RWPE1 (cell line): ENCODE results near the gene HSD17B12.
A peak's percentile ranks its signal among the peaks of the same experiment; 100 is the strongest.
"Not testable (repeated sequence)": the region's sequence is repeated elsewhere in the genome, so short reads cannot be mapped to it uniquely, and the experiment has no call there.

ENCODE experiments used
- CTCF ChIA-PET: fragments of 350-600 bp; sonication (Branson Sonifier 250); formaldehyde crosslinking; extraction: SDS; loops from one replicate; lab custom pipeline; 2021; lab: Yijun Ruan, JAX
- POLR2A ChIA-PET: fragments of 400-600 bp; formaldehyde crosslinking; extraction: SDS; loops from one replicate; lab custom pipeline; 2020; ENCODE audit warnings: antibody characterized with exemption; ENCODE audit not compliant: low non-redundant PET; lab: Yijun Ruan, JAX
- DNase-seq: peaks from one replicate; pipeline ENCODE4 v3.0.0; 2012; ENCODE audit warnings: low spot score
- H3K27ac ChIP-seq: fragments of 450-650 bp; 2 replicates; pipeline ENCODE4 v1.5.1; 2017
- TF ChIP-seq, protein P1 (sequence below): fragments of 450-650 bp; conservative IDR thresholded peaks from 2 replicates; pipeline ENCODE4 v1.5.1; 2017; ENCODE audit warnings: low read depth, mild to moderate bottlenecking

The HSD17B12 gene

DNA sequence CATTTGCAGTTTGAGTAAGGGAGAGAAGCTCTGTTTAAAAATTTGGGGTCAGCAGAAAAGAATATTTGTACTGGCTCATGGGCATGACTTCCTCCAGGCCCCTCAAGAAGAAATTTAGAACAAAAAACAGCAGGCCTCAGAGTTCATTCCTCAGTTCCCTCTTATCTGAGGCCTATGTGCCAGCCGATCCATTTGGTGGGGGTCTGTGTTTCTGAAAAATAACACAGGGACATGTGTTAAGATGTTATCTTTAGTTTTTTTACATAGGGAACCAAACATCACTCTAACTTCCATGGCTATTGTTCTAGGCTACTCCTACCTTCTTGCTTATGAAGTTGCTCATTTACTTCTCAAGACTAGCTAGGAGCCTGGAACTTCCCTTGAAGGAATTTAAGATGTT is 16.2 kb upstream of the HSD17B12 start:
- ChIA-PET CTCF (no interaction called here), POLR2A (no interaction called here)
- TF ChIP-seq, protein P1, sequence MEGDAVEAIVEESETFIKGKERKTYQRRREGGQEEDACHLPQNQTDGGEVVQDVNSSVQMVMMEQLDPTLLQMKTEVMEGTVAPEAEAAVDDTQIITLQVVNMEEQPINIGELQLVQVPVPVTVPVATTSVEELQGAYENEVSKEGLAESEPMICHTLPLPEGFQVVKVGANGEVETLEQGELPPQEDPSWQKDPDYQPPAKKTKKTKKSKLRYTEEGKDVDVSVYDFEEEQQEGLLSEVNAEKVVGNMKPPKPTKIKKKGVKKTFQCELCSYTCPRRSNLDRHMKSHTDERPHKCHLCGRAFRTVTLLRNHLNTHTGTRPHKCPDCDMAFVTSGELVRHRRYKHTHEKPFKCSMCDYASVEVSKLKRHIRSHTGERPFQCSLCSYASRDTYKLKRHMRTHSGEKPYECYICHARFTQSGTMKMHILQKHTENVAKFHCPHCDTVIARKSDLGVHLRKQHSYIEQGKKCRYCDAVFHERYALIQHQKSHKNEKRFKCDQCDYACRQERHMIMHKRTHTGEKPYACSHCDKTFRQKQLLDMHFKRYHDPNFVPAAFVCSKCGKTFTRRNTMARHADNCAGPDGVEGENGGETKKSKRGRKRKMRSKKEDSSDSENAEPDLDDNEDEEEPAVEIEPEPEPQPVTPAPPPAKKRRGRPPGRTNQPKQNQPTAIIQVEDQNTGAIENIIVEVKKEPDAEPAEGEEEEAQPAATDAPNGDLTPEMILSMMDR = no peak
- DNase-seq = no peak
- no peak overlapping the region for H3K27ac ChIP-seq

DNA sequence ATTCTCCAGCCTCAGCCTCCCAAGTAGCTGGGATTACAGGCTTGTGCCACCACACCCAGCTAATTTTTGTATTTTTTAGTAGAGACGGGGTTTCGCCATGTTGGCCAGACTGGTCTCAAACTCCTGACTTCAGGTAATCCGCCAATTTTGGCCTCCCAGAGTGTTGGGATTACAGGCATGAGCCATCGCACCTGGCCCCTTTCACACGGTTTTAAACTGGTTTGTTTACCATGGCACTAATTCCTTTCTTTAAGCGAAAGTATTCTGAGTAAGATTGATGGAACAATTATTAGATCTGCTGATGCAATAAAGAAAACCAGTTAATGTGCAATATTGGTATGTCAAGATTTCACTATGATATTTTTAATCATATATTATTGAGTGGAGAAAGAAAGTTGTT is 9.3 kb upstream of the HSD17B12 start:
- POLR2A ChIA-PET = interaction anchor here (0.6 kb wide), 1 partner anchor 48 kb away, joined by 3 read pairs; no protein-coding TSS in a partner anchor
- DNase-seq, H3K27ac ChIP-seq, CTCF ChIA-PET: not testable (repeated sequence)

DNA sequence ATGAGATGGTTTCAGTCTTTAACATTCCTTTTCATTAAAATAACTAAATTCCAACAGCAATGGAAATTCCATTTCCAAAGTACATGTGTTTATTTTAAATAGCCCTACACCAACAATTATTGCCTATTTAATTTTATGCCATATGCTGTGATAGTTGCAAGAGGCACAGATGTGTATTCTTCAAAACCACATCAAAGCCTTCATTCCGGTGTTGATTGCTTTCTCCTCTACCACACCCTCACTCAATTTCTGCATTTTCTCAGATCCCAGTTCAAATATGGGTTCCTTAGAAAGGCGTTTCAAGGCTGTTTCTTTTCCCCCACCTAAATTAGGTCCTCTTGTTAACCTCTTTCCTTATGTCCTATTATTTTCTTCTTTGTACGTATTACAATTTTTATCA is 6.0 kb upstream of the HSD17B12 start:
- ChIA-PET CTCF (no interaction called here), POLR2A (no interaction called here)
- TF ChIP-seq, protein P1 = no peak

DNA sequence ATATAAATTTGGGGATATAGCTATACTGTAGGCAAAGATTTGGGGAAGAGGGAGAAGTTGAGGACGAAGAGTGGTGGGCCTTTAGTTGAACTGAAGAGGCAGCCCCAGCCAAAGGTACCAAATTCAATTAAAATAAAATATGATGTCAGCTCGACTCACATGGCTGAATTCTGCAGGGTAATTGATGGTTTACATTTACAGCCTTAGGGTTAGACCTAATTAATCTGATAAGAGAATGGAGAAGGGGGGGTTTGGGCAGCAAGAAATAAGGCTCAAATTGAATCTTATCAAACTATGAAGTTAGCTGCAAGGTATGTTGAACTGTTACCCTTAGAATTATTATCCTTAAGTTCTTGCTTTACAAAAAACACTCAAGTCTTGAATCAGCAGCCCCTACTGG is 3.6 kb upstream of the HSD17B12 start:
- TF ChIP-seq, protein P1 = no peak
- POLR2A ChIA-PET = no interaction called here
- no peak overlapping the region for H3K27ac ChIP-seq
- CTCF ChIA-PET = interaction anchor here (0.6 to 0.9 kb wide), 2 partner anchors 28 to 509 kb away, joined by 3 to 4 read pairs; no protein-coding TSS in a partner anchor
- no peak for DNase-seq

More for the DNA sequence above, 6.0 kb upstream of the HSD17B12 start:
- DNase-seq = no peak
- no peak overlapping the region for H3K27ac ChIP-seq

DNA sequence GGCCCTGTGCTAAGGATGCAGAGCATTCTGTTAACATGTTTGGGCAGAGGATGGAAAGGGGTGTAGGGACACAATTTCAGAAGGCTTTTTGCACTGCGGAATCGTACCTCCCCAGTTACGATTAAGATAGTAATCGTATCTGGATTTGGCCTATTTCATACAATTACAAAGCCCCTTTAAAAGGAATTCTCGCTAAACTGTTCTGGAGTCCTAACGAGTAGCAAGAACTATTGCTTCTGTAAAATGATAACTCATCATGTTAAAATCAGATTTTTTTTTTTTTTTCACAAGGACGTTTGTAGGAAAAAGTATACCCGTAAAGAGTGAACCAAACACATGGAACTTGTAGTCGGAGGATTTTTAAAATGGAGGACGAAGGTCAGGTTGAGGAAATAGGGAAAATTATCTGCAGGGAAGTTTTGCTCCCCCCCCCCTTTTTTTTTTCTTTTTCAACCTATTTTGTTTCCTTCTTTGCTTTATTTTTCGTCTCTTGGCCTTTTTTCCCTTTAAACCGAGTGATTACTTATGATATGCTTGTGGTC is 934 bp downstream of the HSD17B12 start:
- ChIA-PET CTCF (no interaction called here), POLR2A (no interaction called here)
- DNase-seq = peak; percentile 19
- TF ChIP-seq, protein P1 = no peak
- peak overlapping the region; percentile 89 for H3K27ac ChIP-seq

DNA sequence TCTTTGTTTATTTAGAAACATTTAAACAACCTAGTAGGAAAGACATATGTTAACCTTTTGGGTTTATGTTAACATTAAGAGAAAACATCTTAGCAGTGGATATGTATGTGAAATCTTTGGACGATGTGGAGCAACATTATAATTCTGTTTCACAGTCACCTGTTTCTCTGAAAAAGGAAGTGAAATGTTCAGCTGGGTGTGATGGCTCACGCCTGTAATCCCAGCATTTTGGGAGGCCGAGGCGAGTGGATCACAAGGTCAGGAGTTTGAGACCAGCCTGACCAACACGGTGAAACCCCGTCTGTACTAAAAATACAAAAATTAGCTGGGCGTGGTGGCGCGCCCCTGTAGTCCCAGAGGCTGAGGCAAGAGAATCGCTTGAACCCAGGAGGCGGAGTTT is 1.5 kb downstream of the HSD17B12 start:
- DNase-seq, CTCF ChIA-PET, POLR2A ChIA-PET: not testable (repeated sequence)
- peak overlapping the region; percentile 54 for H3K27ac ChIP-seq

DNA sequence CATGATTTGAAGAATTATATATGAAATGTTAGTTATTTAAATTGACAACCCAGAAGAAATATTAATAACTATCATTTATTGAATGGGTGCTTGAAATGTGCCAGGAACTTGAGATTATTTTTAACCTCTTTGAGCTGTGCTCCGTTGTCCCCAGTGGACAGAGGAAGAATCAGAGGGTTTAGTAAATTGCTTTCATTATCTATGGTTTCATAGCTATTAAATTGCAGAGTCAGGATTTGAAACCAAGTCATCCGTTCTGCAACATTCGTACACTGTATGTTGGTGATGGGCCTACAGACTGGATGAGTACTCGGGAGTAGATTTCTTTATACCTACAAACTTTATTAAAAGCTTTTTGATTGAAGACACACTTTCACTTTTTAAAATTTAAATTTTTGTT is 4.9 kb downstream of the HSD17B12 start:
- TF ChIP-seq, protein P1 = no peak
- ChIA-PET POLR2A (no interaction called here), CTCF (interaction anchor here (0.6 to 0.7 kb wide), 2 partner anchors 137 to 232 kb away, joined by 3 read pairs; no protein-coding TSS in a partner anchor)
- no peak overlapping the region for H3K27ac ChIP-seq
- DNase-seq = no peak

DNA sequence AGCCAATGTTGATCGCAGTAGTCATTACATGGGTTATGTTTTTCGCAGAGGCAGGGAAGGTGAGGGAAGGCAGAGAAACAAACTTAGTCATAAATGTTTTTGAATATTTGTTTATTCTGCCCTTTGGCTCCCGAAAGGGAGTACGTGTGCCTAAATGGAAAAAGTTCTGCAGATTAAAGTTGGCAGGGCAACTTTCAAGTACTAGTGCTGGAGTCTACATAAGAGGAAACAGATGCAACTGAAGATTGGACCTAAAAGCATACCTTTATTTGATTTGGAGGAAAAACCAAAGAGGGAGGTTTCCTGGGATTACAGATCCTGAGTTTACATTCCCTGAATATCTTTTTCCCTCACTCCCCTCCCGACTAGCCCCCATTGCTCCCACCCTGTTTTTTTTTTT is 5.7 kb downstream of the HSD17B12 start:
- no peak overlapping the region for H3K27ac ChIP-seq
- DNase-seq = no peak
- ChIA-PET POLR2A (no interaction called here), CTCF (interaction anchor here (0.7 kb wide), 1 partner anchor 233 kb away, joined by 3 read pairs; no protein-coding TSS in a partner anchor)
- TF ChIP-seq, protein P1 = no peak
